Measurements from ENCODE around the gene MFSD11. TPM values are rescaled to one million over a fixed set of nuclear protein-coding genes. Genes with fewer than 3 reads are reported as not detected.

Gene MFSD11
- total and polyA plus RNA-seq, 4 donors = 12.0 to 57.5 (median 25.0) TPM

GRCh38 chr17:76700270-76700616, 37.7 kb upstream of the MFSD11 start:
- peak overlapping the region; percentile 87 to 92 for H3K27ac ChIP-seq (ENCODE audit: low read depth in 1 of 2, low read length in 1 of 2)
- H3K27me3 ChIP-seq (ENCODE audit: control insufficient read depth in 3 of 3, insufficient read depth in 3 of 3, low read length in 2 of 3) = no peaks in the 10 kb centered on the region
- H3K4me3 ChIP-seq = no peak overlapping the region
- H3K9me3 ChIP-seq (ENCODE audit: control insufficient read depth in 4 of 4, insufficient read depth in 3 of 4, low read length in 3 of 4) = peaks cover 0 to 2% (median 0%) of the 10 kb centered on the region in 4 donors
- TF ChIP-seq CTCF (IDR thresholded peaks at IDR 0.05; ENCODE audit: control extremely low read depth, extremely low read depth) = no peak
- WGBS, 2 donors = 58 to 76% methylated on average over 8 of the region's 8 CpGs
- DNase-seq = no peak
- H3K9ac ChIP-seq (ENCODE audit: insufficient read depth in 1 of 2, low read length in 2 of 2) = peak overlapping the region in 1 of 2 donors; percentile 35
- peaks cover 0 to 5% (median 0%) of the 10 kb centered on the region in 4 donors for H3K36me3 ChIP-seq (ENCODE audit: control insufficient read depth in 4 of 4, insufficient read depth in 4 of 4, low read length in 4 of 4)
- no peak for ATAC-seq (ENCODE audit: insufficient read depth, low FRiP score)
- peaks cover 18 to 41% (median 29%) of the 10 kb centered on the region in 5 donors for H3K4me1 ChIP-seq (ENCODE audit: control insufficient read depth in 5 of 5, insufficient read depth in 5 of 5, low read length in 5 of 5)

GRCh38 chr17:76700617-76701470, 37.1 kb upstream of the MFSD11 start:
- peak overlapping the region in 1 of 2 donors; percentile 35 for H3K9ac ChIP-seq (ENCODE audit: insufficient read depth in 1 of 2, low read length in 2 of 2)
- ATAC-seq (ENCODE audit: insufficient read depth, low FRiP score) = peak; percentile 17
- peak overlapping the region; percentile 87 to 92 for H3K27ac ChIP-seq (ENCODE audit: low read depth in 1 of 2, low read length in 1 of 2)
- H3K4me1 ChIP-seq (ENCODE audit: control insufficient read depth in 5 of 5, insufficient read depth in 5 of 5, low read length in 5 of 5) = peaks cover 18 to 39% (median 28%) of the 10 kb centered on the region in 5 donors
- no peaks in the 10 kb centered on the region for H3K9me3 ChIP-seq (ENCODE audit: control insufficient read depth in 4 of 4, insufficient read depth in 3 of 4, low read length in 3 of 4)
- TF ChIP-seq CTCF (IDR thresholded peaks at IDR 0.05; ENCODE audit: control extremely low read depth, extremely low read depth) = no peak
- peaks cover 0 to 5% (median 0%) of the 10 kb centered on the region in 4 donors for H3K36me3 ChIP-seq (ENCODE audit: control insufficient read depth in 4 of 4, insufficient read depth in 4 of 4, low read length in 4 of 4)
- no peaks in the 10 kb centered on the region for H3K27me3 ChIP-seq (ENCODE audit: control insufficient read depth in 3 of 3, insufficient read depth in 3 of 3, low read length in 2 of 3)
- DNase-seq = peak; percentile 76 to 91 (median 84)
- 46 to 62% methylated on average over 33 of the region's 33 CpGs for WGBS, 2 donors
- H3K4me3 ChIP-seq = no peak overlapping the region

- DNase-seq (peak in 1 of 3 donors; percentile 44), ATAC-seq (ENCODE audit: insufficient read depth, low FRiP score) (no peak)
- Histone ChIP-seq H3K27ac (ENCODE audit: low read depth in 1 of 2, low read length in 1 of 2) (peak overlapping the region; percentile 87 to 92), H3K36me3 (ENCODE audit: control insufficient read depth in 4 of 4, insufficient read depth in 4 of 4, low read length in 4 of 4) (peaks cover 0 to 5% (median 0%) of the 10 kb centered on the region in 4 donors), H3K4me3 (no peak overlapping the region), H3K4me1 (ENCODE audit: control insufficient read depth in 5 of 5, insufficient read depth in 5 of 5, low read length in 5 of 5) (peaks cover 14 to 39% (median 28%) of the 10 kb centered on the region in 5 donors), H3K9ac (ENCODE audit: insufficient read depth in 1 of 2, low read length in 2 of 2) (peak overlapping the region in 1 of 2 donors; percentile 32), H3K9me3 (ENCODE audit: control insufficient read depth in 4 of 4, insufficient read depth in 3 of 4, low read length in 3 of 4) (peaks cover 0 to 2% (median 0%) of the 10 kb centered on the region in 4 donors), H3K27me3 (ENCODE audit: control insufficient read depth in 3 of 3, insufficient read depth in 3 of 3, low read length in 2 of 3) (no peaks in the 10 kb centered on the region)
- WGBS, 2 donors = 63 to 92% methylated on average over 11 of the region's 11 CpGs
- TF ChIP-seq CTCF (IDR thresholded peaks at IDR 0.05; ENCODE audit: control extremely low read depth, extremely low read depth) = no peak
These were observed 36.4 kb upstream of the MFSD11 start for GRCh38 chr17:76701471-76701967.

All from lung (tissue), 12 donors.